ENCODE results near the gene SLC38A2.

DNA sequence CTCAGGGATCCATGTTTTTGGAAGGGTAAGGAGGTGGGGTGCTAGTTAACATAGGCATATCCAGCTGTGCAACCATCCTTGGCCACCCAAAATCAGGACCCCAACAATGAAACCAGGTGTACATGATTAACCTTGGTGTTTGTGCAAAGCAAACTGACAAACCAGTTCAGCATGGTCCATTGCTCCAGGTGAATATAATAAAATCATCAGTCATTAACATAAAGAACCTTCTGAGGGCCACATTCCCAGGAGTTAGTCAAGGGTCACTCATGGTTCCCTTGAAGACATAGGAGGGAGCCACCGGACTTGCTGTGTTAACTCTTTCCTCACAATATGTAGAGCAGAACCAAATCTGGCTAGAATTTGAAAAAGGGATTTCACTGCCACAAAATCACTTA, 17.8 kb downstream of the SLC38A2 start:
- TF ChIP-seq, protein P1, sequence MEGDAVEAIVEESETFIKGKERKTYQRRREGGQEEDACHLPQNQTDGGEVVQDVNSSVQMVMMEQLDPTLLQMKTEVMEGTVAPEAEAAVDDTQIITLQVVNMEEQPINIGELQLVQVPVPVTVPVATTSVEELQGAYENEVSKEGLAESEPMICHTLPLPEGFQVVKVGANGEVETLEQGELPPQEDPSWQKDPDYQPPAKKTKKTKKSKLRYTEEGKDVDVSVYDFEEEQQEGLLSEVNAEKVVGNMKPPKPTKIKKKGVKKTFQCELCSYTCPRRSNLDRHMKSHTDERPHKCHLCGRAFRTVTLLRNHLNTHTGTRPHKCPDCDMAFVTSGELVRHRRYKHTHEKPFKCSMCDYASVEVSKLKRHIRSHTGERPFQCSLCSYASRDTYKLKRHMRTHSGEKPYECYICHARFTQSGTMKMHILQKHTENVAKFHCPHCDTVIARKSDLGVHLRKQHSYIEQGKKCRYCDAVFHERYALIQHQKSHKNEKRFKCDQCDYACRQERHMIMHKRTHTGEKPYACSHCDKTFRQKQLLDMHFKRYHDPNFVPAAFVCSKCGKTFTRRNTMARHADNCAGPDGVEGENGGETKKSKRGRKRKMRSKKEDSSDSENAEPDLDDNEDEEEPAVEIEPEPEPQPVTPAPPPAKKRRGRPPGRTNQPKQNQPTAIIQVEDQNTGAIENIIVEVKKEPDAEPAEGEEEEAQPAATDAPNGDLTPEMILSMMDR (IDR thresholded peaks at IDR 0.05): no peak
- no peak for TF ChIP-seq POLR2AphosphoS5 (IDR thresholded peaks at IDR 0.05)
